Measurements from ENCODE around the gene KXD1.
"Not testable (repeated sequence)": the region's sequence is repeated elsewhere in the genome, so short reads cannot be mapped to it uniquely, and the experiment has no call there.

KXD1 gene

DNA sequence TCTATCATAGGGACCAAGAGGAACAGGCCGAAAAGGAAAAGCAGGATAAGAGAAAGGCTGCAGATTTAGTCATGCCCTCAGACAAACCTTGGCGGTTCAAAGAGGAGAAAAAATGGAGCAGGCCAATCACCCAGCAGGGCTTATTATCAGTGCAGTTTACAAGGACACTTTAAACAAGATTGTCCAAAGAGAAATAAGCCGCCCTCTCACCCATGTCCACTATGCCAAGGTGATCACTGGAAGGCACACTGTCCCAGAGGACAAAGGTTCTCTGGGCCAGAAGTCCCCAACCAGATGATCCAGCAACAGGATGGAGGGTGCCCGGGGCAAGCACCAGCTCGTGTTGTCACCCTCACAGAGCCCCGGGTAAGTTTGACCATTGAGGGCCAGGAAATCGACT, 22.6 kb downstream of the KXD1 start:
- DNase-seq = no peak

DNA sequence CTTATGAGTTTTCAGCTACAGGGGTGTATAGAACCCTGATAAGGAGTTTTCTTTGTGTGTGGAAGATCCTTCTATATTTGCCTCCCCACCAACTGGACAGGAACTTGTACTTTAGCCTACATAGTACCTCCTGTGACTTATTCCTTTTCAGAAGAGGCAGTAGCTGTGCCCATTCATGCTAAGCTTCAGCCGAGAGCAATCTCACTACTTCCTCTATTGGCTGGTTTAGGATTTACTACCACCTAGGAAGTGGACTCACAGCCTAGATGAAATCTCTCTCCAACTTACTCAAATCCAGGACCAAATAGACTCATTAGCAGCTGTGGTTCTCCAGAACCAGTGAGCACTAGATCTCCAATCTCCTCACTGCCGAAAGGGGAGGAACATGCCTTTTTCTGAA, 28.6 kb downstream of the KXD1 start:
- no peak for DNase-seq

DNA sequence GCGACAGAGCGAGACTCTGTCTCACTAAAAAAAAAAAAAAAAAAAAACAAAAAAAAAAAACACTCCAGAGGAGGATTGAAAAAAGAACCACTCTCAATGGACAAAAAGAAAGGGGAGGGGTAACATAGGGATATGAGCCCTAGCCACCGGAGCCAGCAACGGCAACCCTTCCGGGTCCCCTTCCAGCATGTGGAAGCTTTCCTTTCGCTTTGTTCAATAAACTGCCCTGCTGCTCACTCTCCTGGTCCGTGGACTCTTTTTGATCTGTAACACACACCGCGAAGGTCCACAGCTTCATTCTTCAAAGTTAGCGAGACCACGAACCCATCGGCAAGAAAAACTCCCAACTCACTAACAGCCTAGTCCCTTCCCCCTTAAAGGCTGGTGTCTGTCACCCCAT, 29.9 kb downstream of the KXD1 start:
- DNase-seq = no peak

DNA sequence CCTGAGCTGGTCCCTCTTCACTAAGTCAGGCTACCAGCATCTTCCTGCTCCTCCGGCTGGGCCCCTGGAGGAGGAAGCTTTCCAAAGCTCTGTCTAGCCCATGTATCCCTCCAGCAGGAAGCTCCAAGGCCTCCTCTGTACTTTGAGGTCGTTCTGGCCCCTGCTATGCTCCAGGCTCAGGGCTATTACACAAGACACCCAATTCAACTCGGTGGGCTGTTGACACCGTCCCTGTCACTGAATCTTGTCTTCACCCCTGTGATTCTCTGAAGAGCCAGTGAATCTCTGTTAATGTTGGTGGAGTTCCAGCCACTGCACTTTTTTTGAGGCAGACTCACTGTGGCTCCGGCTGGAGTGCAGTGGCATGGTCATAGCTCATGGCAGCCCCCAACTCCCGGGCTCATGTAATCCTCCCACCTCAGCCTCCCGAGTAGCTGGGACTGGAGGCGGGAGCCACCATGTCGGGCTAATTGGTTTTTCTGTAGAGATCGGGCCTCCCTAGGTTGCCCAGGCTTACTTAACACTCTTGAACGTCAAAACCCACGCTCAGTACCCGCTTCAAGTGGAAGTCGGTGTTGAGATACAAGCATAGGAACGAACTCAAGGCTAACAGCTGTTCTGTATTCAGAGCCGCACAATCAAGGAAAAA, 30.4 kb downstream of the KXD1 start:
- peak in 1 of 5 experiments; percentile 75 for DNase-seq

DNA sequence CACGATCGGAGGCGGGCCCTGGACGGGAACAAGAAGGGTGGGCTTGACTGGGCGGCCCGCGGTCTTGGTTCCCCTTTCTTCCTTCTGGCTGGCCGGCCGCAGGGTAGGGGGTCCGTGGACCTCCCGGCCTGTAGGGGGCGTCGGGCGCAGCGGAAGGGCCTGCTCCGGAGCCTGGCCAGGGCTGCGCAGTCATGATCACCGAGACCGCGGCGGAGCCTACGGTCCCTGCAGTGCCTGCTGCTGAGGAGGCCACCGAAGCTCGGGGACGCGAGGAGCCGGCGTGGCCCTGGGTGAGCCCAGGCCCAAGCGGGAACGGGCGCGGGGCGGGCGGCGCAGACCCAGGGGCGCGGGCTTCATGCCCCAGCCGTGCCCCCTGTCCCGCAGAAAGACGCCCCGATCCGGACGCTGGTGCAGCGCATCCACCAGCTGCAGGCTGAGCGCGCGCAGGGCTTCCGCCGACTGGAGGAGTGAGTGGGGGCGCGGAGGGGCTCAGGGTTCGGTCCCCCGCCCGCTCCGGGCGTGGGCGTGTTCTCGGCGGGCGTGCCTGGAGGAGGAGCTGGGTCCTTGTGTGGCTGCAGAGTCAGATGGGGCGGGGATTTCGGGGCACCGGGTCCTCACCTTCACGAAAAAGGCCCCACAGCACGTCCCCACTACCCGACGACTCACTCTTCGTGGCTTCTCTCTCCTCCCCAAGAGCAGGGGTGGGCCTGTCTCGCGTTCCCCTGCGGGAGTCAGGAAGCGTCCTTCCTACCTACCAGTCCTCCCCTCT, 31.1 kb downstream of the KXD1 start, which contains the start of gene REX1BD:
TSS of gene REX1BD (plus strand) at position 188 of the 769 bp plus-strand sequence. CDS start at position 192, 4 bp downstream.
- peak; percentile 70 to 92 (median 84) for DNase-seq

DNA sequence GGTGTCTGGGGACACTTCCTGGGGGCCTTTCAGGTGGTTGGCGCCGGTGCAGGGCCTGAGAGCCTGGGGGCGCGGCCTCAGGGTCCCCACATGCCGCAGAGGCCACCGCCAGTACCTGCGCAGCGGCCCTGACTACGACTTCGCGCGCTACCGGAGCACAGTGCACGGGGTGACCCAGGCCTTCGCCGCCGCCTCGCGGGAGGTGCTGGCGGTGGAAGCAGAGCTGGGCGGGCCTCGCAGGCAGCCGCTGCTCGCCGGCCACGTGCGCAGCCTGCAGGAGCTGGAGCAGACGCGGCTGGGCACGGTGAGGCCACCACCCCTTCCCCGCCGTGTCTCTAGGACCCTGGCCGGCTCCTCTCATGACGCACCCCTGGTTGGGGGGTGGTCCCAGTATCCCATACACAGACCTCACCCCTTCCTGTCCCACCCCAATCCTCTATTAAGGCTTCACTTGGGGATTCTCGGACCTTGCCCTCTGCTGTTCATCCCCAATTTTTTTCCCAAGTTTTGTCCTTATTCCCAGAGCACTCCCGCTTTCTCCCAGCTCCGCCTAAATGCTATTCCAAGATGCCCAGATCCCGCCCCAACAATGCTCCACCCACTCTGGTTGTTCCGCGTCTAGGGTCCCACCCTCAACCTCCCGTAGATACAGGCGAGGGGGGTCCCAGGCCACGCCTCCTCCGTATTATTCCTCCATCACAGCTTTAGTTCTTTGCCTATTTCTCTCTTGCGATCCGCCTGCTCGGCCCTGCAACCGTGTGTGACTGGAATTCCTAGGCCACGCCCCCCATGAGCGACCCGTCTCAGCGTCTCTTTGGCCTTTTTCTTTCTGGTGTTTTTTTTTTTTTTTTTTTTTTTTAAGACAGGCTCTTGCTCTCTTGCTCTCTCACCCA, 32.0 kb downstream of the KXD1 start:
- DNase-seq = peak in 4 of 5 experiments; percentile 52 to 89 (median 63)

DNA sequence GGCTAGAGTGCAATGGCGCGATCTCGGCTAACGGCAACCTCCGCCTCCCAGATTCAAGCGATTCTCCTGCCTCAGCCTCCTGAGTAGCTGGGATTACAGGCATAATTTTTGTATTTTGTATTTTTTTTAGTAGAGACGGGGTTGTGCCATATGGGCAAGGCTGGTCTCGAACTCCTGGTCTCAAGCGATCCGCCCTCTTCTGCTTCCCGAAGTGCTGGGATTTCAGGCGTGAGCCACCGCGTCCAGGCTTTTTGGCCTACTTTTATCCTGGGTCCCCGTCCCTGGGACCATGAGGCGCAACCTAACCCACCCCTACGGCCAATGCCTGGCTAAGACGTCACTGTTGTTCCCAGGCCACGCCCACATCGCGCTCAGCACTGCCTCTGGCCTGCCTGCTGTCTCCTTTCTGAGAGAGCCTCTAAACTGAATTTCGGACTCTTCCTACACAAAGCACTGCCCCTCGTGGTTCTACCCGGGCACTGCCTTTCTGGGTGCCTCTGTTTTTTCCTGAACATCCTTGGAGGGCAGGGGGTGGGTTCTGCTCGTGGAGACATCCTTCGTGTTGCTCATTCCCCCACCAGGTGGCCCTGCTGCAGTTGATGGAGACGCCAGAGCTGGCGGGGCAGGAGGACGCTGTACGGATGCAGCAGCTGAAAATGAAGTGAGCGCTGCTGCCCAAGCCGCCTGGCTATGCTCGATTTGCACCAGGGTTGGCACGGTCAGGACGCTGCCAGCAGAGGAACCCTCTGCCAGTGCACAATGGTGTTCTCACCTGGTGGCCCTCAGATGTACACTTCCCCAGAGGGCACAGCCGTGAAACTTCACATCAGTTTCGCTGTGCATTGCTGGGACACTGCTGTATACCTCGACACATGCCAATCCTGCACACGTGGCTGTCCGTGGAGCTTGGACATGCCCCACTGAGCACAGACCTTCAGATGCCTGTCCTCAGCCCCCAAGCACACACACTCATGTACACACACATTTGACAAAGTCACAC, 32.9 kb downstream of the KXD1 start:
- DNase-seq = peak in 1 of 5 experiments; percentile 38

DNA sequence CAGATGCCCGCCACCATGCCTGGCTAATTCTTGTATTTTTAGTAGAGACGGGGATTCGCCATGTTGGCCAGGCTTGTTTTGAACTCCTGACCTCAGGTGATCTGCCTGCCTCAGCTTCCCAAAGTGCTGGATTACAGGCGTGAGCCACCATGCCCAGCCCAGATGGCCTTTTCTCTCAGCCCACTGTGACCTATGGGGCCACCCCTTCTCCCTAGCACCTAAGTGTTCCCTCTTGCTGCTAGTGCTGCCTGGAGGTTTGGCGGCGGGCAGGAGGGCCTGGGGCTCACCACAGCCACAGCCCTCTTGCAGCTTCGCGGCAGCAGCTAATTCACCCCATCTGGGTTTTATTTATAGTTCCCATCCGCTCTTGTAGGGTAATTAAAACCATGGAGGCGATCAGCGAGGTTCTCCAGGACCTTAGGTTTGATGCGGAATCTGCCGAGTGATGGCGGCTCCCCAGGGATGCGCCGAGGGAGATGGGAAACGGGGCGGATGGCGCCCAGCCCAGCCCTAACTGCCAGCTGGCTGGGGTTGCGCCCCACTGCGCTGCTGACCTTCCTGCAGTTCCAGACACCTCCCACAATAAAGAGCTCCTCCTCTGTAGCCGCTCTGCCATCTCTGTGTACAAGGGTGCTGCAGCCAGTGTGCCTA, 34.2 kb downstream of the KXD1 start:
- no peak for DNase-seq

DNA sequence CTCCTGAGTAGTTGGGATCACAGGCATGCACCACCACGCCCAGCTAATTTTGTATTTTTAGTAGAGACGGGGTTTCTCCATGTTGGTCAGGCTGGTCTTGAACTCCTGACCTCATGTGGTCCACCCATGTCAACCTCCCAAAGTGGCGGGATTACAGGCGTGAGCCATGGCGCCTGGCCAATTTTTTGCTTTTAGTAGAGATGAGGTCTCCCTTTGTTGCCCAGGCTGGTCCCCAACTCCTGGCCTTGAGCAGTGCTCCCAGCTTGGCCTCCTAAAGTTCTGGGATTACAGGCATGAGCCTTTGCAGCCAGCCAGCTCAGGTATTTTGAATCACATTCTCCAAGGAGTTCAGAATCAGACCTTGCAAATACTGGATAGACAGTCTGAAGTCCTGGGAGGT, 35.1 kb downstream of the KXD1 start:
- not testable (repeated sequence) for DNase-seq

DNA sequence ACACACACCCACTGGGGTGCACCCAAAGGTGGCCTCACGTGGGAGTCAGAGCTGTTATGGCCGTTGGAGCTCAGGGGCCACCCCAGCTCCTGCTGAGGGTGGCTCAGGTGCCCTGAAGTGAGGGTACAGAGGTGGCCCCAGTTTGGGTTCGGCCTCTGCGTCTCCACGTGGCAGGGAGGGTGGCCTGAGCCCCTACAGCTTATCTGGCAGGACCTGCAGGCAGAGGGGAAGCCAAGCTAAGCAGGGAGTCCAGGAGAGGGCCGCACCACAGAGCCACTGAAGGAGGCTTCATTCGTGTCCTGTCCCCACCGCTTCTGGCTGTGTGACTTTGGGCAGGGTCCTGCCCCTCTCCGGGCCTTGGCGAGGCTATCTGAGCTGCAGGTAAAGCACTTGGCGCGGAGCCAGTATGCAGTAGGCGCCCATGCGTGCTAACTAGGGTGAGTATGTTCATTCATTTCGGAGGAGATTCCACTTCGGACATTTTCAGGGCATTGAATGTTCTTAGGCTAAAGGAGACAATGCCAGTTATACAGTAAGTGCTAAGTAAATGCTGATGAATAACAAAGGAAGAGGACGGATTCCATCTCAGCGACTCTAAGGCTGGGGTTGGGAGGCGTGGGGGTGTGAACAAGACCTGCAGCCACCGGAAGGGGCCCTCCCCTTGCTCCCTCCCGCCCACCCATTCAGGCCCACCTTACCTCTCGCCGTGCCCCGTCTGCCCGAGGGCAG, 35.9 kb downstream of the KXD1 start:
- no peak for DNase-seq

DNA sequence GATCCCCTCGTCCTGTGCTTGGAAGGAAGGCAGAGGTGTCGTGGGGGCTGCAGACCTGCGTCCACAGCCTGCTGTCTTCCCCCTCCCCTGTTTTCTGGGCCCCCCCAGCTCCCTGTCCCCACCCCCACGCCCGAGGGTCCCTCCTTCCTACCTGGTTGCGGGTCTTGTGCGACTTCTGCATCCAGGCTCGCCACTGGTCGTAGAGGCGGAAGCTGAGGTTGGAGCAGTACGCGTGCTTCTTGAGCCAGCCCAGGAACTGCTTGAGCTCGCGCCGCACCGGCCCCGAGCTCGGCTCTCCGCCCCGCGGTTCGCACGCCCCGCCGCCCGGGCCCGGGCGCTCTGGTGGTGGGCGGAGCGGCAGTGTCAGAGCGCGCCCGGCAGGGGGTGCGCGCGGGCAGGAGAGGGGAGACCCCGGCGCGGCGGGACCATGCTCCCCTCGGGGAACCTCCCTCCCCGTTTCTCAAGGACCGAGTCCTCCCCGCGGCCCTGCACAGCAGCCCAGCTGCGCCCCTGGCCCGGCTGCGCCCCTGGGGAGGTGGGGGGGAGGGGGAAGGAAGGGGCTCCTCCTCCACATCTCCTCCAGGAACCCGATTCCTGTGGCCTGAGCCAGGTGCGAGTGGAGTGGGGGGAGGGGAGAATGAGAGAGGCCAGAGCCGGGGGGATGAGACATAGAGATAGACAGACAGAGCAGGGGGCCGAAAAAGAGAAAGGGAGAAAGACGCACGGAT, 36.6 kb downstream of the KXD1 start:
- DNase-seq = peak; percentile 57 to 69 (median 65)

DNA sequence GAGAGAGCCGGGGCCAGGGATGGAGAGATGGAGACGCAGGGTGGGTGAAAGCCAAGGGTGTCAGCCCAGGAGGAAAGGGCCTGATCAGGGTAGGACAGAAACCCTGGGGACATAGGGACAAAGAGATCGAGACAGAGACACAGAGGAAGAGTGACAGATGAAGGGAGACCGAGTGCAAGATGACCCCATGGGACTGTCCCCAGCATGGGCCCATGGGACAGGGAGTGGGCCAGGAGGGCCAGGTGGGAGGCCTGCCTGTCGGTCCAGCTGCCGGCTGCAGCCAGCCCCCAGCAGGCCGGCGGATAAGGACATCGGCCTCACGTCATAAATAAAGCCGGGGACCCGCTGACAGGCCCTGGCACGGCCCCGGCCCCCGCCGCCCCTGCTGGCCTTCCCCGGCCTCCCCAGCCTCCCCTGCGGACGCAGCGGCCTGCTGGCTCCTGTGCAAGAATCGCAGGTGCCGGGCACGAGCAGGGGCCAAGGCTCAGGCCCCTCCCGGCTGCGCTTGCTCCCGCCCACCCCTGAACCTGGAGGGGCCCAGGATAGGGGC, 37.2 kb downstream of the KXD1 start:
- no peak for DNase-seq

DNA sequence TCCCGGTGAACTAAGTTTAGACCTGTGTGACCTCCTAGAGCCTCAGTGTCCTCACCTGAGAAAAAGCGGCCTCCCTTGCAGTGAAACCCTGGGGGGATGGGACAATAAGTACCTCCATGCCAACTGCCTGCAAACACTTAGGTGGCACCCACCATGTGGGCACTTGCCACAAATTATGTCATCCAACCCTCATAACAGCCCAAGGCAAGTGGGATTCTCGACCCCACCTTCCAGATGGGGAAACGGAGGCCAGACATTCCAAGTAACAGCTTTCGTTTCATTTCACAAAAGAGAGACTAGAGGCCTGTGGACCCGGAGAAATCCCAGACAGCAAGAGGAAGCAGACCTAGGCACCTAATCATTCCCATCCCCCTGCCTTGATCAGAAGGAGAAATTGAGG, 37.8 kb downstream of the KXD1 start:
- DNase-seq = no peak

DNA sequence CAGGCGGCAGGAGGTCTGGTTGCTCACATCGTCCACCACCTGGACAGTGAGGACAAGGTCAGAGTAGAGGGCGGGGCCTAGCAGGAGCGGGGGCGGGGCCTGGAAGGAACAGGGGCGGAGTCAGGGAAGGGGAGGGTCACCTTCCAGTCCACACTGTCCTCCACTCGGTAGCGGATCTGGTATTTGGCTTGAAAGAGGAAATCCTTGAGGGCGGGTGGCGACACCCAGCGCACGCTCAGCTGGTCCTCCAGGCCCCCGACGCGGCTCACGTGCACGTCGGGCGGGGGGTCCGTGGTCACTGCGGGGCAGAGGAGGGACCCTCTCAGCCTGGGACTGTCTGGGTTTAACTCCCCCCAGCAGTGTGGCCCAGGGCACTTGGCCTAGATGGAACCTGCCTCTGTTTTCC, 39.1 kb downstream of the KXD1 start:
- DNase-seq = no peak

DNA sequence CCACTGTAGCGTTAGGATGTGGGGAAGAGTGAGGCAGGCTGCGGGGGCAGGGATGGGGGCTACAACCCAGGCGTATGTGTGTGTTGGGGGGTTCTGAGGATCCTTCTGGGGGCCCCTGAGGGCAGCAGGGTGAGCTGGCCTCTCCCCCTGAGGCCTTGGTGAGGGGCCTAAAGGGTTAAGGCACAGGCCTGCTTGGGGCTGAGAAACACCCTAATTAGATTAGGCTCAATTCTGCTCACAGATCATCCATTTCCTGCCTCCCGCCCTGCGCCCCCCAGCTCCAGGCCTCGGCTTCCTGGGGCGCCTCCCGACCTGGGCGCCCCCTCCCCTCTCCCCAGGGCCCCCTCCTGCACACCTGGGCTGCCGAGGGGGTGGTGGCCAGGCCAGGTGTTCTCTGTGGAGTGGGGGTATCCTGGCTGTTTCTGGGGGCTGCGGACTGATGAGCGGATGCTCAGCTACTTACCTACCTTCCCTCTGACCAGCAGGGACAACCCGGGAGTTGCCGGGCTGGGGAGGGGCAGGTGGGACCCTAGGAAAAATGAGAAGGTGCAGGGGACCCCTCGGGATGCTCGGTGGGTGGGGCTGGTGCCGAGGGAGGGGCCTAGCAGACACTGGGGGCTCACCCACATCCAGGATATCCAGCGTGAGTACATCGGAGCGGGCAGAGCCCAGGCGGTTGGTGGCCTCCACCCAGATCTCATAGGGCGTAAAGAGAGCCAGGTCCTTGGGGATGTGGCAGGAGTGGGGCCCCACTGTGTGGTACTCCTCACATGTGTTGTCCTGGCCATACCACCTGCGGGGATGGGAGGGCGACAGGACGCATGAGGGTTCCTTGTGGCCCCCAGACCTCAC, 40.4 kb downstream of the KXD1 start:
- DNase-seq = no peak

DNA sequence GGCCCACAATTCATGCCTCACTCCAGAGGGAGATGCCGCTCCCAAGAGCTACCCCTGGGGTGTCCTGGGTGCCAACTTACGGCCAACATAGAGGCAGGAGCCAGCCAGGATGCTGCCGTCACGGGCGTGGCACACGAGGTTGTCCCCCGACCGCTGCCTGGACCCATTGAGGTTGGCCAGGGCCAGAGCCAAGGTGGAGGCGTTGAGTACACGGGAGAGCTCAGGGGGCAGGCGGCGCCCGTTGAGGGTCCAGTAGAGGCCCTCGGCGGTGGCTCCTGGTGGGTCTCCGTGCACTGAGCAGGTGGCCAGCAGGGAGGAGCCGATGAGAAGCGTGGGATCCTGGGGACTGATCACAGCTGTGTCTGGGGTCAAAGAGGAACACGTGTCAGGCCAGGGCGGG, 41.8 kb downstream of the KXD1 start:
- no peak for DNase-seq

DNA sequence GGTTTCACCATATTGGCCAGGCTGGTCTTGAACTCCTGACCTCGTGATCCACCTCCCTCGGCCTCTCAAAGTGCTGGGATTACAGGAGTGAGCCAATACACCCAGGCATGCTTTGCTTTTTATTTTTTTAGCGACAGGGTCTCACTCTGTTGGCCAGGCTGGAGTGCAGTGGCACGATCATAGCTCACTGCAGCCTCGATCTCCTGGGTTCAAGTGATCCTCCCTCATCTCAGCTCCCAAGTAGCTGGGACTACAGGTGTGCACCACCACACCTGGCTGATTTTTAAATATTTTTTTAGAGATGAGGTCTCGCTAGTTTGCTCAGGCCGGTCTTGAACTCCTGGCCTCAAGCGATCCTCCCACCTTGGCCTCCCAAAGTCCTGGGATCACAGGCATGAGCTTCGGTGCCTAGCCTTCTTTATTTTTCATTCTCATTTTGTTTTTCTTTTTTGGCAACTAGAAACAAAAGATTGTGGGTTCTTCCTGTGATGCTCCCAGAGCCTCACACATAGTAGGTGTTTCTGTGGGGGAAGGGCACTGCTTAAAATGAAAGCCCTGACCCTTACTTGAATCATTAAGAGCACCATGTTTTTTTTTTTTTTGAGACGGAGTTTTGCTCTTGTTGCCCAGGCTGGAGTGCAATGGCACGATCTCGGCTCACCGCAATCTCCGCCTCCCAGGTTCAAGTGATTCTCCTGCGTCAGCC, 43.2 kb downstream of the KXD1 start:
- not testable (repeated sequence) for DNase-seq

DNA sequence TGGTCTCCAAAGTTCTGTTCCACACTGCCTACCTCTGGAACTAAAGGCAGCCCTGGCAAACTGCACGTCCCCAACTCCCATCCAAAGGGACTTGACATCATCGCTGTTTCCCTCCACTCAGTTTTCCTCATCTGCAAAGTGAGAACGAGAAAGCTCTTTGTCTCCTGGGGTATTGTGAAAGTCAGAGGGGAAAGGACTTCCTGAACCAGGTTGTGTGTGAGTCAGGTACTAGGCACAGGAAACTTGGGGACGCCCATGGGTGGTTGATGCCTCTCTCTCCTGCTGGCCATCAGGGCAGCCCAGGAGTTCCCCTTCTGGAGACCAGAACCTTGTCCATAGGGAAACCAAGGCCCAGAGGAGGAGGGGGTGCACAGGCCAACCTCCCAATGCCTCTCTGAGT, 44.2 kb downstream of the KXD1 start:
- no peak for DNase-seq

Data from T-helper 2 cell (primary cell).